WTC11 (cell line): ENCODE measurements around the gene FHIP2A. TPM values are rescaled to one million over a fixed set of nuclear protein-coding genes. Genes with fewer than 3 reads are reported as not detected.
"Not testable (repeated sequence)": the region's sequence is repeated elsewhere in the genome, so short reads cannot be mapped to it uniquely, and the experiment has no call there.

ENCODE experiments used
- ATAC-seq: fragments of 200-7000 bp; cut with Tn5 transposase; 2 replicates; pipeline ENCODE4 v1.10.0; 2021; ENCODE audit warnings: mild to moderate bottlenecking, moderate library complexity
- CTCF ChIA-PET: fragments of 300-600 bp; sonication (Branson Sonifier 250); formaldehyde crosslinking; loops from one replicate; lab custom pipeline; 2021; ENCODE audit warnings: antibody characterized with exemption; lab: Charles Lee
- POLR2A ChIA-PET: fragments of 350-600 bp; sonication (Branson Sonifier 250); formaldehyde crosslinking; loops from one replicate; lab custom pipeline; 2021; ENCODE audit warnings: antibody characterized with exemption; lab: Charles Lee
- DNase-seq: peaks from one replicate; pipeline ENCODE4 v3.0.0; 2021; ENCODE audit warnings: low spot score
- H3K27ac Mint-ChIP-seq: 2 replicates; pipeline ENCODE4 v1.8.0; 2021; ENCODE audit warnings: mixed read lengths
- H3K27me3 Mint-ChIP-seq: 2 replicates; pipeline ENCODE4 v1.8.0; 2021; ENCODE audit warnings: low read depth, mild to moderate bottlenecking, moderate library complexity, mixed read lengths
- H3K36me3 Mint-ChIP-seq: 2 replicates; pipeline ENCODE4 v1.8.0; 2021; ENCODE audit warnings: mixed read lengths
- H3K4me1 Mint-ChIP-seq: 2 replicates; pipeline ENCODE4 v1.8.0; 2022; ENCODE audit warnings: mixed read lengths
- H3K4me3 Mint-ChIP-seq: 2 replicates; pipeline ENCODE4 v1.8.0; 2021; ENCODE audit warnings: mild to moderate bottlenecking, moderate library complexity, mixed read lengths
- H3K9me3 Mint-ChIP-seq: 2 replicates; pipeline ENCODE4 v1.8.0; 2021; ENCODE audit warnings: mixed read lengths
- ATF1 ChIP-seq: sonication (generic); formaldehyde crosslinking; IDR thresholded peaks from 2 replicates; pipeline ENCODE4 v1.8.1; 2023; ENCODE audit warnings: mild to moderate bottlenecking, moderate library complexity, missing genetic modification reagents
- E2F5 ChIP-seq: sonication (generic); formaldehyde crosslinking; IDR thresholded peaks from 2 replicates; pipeline ENCODE4 v1.8.1; 2022; ENCODE audit warnings: mild to moderate bottlenecking, moderate library complexity, missing genetic modification reagents
- ERG ChIP-seq: fragments of 250-450 bp; sonication (Bioruptor Pico); IDR thresholded peaks from 2 replicates; pipeline ENCODE4 v1.8.0; 2021; ENCODE audit warnings: mild to moderate bottlenecking
- FOXP4 ChIP-seq: sonication (generic); formaldehyde crosslinking; IDR thresholded peaks from 2 replicates; pipeline ENCODE4 v1.8.0; 2022; ENCODE audit warnings: mild to moderate bottlenecking, missing genetic modification reagents
- GRHL2 ChIP-seq: fragments of 250-450 bp; sonication (Bioruptor Pico); IDR thresholded peaks from 2 replicates; pipeline ENCODE4 v1.8.0; 2022; ENCODE audit warnings: mild to moderate bottlenecking, moderate library complexity; ENCODE audit not compliant: insufficient replicate concordance, severe bottlenecking
- HMGA2 ChIP-seq: fragments of 250-450 bp; sonication (Bioruptor Pico); IDR thresholded peaks from 2 replicates; pipeline ENCODE4 v1.4.0; 2021; ENCODE audit warnings: mild to moderate bottlenecking, moderate library complexity
- IRF2 ChIP-seq: sonication (generic); formaldehyde crosslinking; IDR thresholded peaks from 2 replicates; pipeline ENCODE4 v1.8.0; 2022; ENCODE audit warnings: low read depth, missing genetic modification reagents, borderline replicate concordance
- JAZF1 ChIP-seq: fragments of 250-450 bp; sonication (Bioruptor Pico); IDR thresholded peaks from 2 replicates; pipeline ENCODE4 v1.9.0; 2021; ENCODE audit warnings: moderate library complexity, mild to moderate bottlenecking, inconsistent platforms
- NR2C2 ChIP-seq: sonication (generic); formaldehyde crosslinking; IDR thresholded peaks from 2 replicates; pipeline ENCODE4 v1.8.0; 2022; ENCODE audit warnings: mild to moderate bottlenecking, missing genetic modification reagents
- NR3C1 ChIP-seq: sonication (generic); formaldehyde crosslinking; conservative IDR thresholded peaks from 2 replicates; pipeline ENCODE4 v1.8.1; 2023; ENCODE audit warnings: low read depth, mild to moderate bottlenecking, missing genetic modification reagents
- TEAD1 ChIP-seq: sonication (generic); formaldehyde crosslinking; IDR thresholded peaks from 2 replicates; pipeline ENCODE4 v1.8.0; 2022; ENCODE audit warnings: mild to moderate bottlenecking, missing genetic modification reagents
- ZBTB21 ChIP-seq: sonication (generic); formaldehyde crosslinking; IDR thresholded peaks from 2 replicates; pipeline ENCODE4 v1.8.1; 2023; ENCODE audit warnings: mild to moderate bottlenecking, missing genetic modification reagents, borderline replicate concordance
- ZNF263 ChIP-seq: sonication (generic); formaldehyde crosslinking; IDR thresholded peaks from 2 replicates; pipeline ENCODE4 v1.8.1; 2022; ENCODE audit warnings: low read depth, mild to moderate bottlenecking, moderate library complexity, missing genetic modification reagents
- ZNF396 ChIP-seq: fragments of 250-450 bp; sonication (Bioruptor Pico); IDR thresholded peaks from 2 replicates; pipeline ENCODE4 v1.8.0; 2021; ENCODE audit warnings: mild to moderate bottlenecking, moderate library complexity, borderline replicate concordance
- ZNF416 ChIP-seq: fragments of 250-450 bp; sonication (Bioruptor Pico); IDR thresholded peaks from 2 replicates; pipeline ENCODE4 v1.9.0; 2021; ENCODE audit warnings: mild to moderate bottlenecking, inconsistent platforms
- ZNF671 ChIP-seq: fragments of 250-450 bp; sonication (Bioruptor Pico); IDR thresholded peaks from 2 replicates; pipeline ENCODE4 v1.8.0; 2021; ENCODE audit warnings: mild to moderate bottlenecking
- total RNA-seq: library from RNA; stranded (reverse); gene quantifications from 3 replicates; pipeline ENCODE4 v1.2.3, GENCODE V29; 2021
- TF ChIP-seq, protein P1 (sequence below): fragments of 250-450 bp; sonication (Bioruptor Pico); IDR thresholded peaks from 2 replicates; pipeline ENCODE4 v2.1.2; 2022; ENCODE audit warnings: mild to moderate bottlenecking, moderate library complexity
- TF ChIP-seq, protein P2 (sequence below): sonication (generic); formaldehyde crosslinking; conservative IDR thresholded peaks from 2 replicates; pipeline ENCODE4 v1.8.1; 2023; ENCODE audit warnings: mild to moderate bottlenecking, low read depth, missing genetic modification reagents, moderate library complexity
- TF ChIP-seq, protein P3 (sequence below): sonication (generic); formaldehyde crosslinking; IDR thresholded peaks from 2 replicates; pipeline ENCODE4 v1.8.0; 2022; ENCODE audit warnings: mild to moderate bottlenecking, missing genetic modification reagents

The FHIP2A gene
- total RNA-seq, 1 experiment from 2014 or later, result 15.5 TPM

DNA sequence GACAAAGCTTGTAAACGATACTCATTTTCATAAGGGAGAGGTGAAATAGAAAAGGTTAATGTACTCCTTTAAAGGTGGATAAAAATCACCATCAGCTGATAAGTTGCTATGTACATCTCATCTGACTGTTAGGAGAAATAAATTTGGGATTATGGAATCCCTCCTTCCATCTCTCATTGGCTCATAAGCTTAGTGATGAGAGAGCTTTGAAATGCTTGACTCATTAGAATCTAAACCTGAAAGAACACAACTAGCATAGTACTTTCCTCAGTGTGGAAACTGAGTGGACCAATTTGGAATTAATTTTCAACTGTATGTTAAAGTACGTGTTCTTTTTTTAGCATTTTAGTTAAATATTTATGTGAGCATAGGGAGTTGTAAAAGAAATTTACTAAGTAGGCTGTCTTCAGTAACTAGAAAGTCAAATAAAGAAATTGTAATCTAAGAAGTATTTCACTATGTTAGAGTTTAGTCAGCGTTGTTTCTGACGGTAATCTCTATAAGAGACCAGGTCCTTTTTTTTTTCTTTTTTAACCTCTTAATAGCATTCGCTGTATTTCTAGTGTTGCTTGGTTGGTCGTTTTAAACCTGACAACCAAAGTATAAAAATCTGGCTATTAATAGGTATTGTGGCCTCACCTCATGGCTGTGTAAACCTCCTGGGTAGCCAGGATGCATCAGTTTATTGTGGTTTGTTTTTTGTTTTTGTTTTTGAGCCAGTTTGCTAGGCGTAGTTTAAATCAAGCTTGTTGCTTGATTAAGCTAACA lies 34.4 kb downstream of the FHIP2A start:
- TF ChIP-seq ZNF396 (CRISPR knock-in tag) (no peak), E2F5 (CRISPR knock-in tag) (no peak), IRF2 (CRISPR knock-in tag) (no peak), NR2C2 (no peak)
- TF ChIP-seq, protein P1, sequence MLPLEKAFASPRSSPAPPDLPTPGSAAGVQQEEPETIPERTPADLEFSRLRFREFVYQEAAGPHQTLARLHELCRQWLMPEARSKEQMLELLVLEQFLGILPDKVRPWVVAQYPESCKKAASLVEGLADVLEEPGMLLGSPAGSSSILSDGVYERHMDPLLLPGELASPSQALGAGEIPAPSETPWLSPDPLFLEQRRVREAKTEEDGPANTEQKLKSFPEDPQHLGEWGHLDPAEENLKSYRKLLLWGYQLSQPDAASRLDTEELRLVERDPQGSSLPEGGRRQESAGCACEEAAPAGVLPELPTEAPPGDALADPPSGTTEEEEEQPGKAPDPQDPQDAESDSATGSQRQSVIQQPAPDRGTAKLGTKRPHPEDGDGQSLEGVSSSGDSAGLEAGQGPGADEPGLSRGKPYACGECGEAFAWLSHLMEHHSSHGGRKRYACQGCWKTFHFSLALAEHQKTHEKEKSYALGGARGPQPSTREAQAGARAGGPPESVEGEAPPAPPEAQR (CRISPR knock-in tag), result no peak
- no peak for ATAC-seq
- no peaks in the 10 kb centered on the region for H3K9me3 Mint-ChIP-seq
- H3K36me3 Mint-ChIP-seq, result peaks cover 28% of the 10 kb centered on the region
- no peak overlapping the region for H3K4me3 Mint-ChIP-seq
- DNase-seq, result no peak
- no peaks in the 10 kb centered on the region for H3K4me1 Mint-ChIP-seq
- no peaks in the 10 kb centered on the region for H3K27me3 Mint-ChIP-seq
- H3K27ac Mint-ChIP-seq, result no peak overlapping the region
- CTCF ChIA-PET, result interaction anchor here (1.5 kb wide), 1 partner anchor 21 kb away, joined by 4 read pairs; no protein-coding TSS in a partner anchor
- POLR2A ChIA-PET, result no interaction called here

- ATAC-seq (no peak), DNase-seq (no peak)
- Mint-ChIP-seq H3K4me1 (no peaks in the 10 kb centered on the region), H3K27ac (no peak overlapping the region), H3K27me3 (no peaks in the 10 kb centered on the region), H3K36me3 (peaks cover 27% of the 10 kb centered on the region), H3K4me3 (no peak overlapping the region), H3K9me3 (no peaks in the 10 kb centered on the region)
- POLR2A ChIA-PET, result no interaction called here
- CTCF ChIA-PET, result interaction anchor here (1.5 kb wide), 1 partner anchor 20 kb away, joined by 4 read pairs; no protein-coding TSS in a partner anchor
- no peak for TF ChIP-seq GRHL2
- TF ChIP-seq ZBTB21 (CRISPR knock-in tag), result no peak
- no peak for TF ChIP-seq ZNF671 (CRISPR knock-in tag)
- TF ChIP-seq JAZF1 (CRISPR knock-in tag), result no peak
- TF ChIP-seq, protein P2, sequence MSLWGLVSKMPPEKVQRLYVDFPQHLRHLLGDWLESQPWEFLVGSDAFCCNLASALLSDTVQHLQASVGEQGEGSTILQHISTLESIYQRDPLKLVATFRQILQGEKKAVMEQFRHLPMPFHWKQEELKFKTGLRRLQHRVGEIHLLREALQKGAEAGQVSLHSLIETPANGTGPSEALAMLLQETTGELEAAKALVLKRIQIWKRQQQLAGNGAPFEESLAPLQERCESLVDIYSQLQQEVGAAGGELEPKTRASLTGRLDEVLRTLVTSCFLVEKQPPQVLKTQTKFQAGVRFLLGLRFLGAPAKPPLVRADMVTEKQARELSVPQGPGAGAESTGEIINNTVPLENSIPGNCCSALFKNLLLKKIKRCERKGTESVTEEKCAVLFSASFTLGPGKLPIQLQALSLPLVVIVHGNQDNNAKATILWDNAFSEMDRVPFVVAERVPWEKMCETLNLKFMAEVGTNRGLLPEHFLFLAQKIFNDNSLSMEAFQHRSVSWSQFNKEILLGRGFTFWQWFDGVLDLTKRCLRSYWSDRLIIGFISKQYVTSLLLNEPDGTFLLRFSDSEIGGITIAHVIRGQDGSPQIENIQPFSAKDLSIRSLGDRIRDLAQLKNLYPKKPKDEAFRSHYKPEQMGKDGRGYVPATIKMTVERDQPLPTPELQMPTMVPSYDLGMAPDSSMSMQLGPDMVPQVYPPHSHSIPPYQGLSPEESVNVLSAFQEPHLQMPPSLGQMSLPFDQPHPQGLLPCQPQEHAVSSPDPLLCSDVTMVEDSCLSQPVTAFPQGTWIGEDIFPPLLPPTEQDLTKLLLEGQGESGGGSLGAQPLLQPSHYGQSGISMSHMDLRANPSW, result no peak
- no peak for TF ChIP-seq FOXP4 (CRISPR knock-in tag)
- TF ChIP-seq NR3C1 (CRISPR knock-in tag), result no peak
- TF ChIP-seq ZNF263 (CRISPR knock-in tag), result no peak
- no peak for TF ChIP-seq TEAD1 (CRISPR knock-in tag)
- TF ChIP-seq ZNF416 (CRISPR knock-in tag), result no peak
- TF ChIP-seq, protein P3, sequence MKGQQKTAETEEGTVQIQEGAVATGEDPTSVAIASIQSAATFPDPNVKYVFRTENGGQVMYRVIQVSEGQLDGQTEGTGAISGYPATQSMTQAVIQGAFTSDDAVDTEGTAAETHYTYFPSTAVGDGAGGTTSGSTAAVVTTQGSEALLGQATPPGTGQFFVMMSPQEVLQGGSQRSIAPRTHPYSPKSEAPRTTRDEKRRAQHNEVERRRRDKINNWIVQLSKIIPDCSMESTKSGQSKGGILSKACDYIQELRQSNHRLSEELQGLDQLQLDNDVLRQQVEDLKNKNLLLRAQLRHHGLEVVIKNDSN (CRISPR knock-in tag), result no peak
- TF ChIP-seq ZNF396 (CRISPR knock-in tag), result no peak
- TF ChIP-seq ERG, result no peak
- TF ChIP-seq IRF2 (CRISPR knock-in tag), result no peak
- no peak for TF ChIP-seq HMGA2 (CRISPR knock-in tag)
- no peak for TF ChIP-seq ATF1
Observed at GRCh38 chr10:114856544-114857287, 35.1 kb downstream of the FHIP2A start.

DNA sequence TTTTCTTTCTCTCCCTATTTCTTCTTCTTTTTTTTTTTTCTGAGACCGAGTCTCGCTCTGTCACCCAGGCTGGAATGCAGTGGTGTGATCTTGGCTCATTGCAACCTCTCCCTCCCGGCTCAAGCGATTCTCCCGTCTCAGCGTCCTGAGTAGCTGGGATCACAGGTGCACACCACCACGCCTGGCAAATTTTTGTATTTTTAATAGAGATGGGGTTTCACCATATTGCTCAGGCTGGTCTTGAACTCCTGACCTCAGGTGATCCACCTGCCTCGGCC lies 35.6 kb downstream of the FHIP2A start:
- CTCF ChIA-PET, result interaction anchor here (1.5 kb wide), 1 partner anchor 20 kb away, joined by 4 read pairs; no protein-coding TSS in a partner anchor
- H3K27ac Mint-ChIP-seq, result not testable (repeated sequence)

More for the DNA sequence above, 35.6 kb downstream of the FHIP2A start:
- peaks cover 24% of the 10 kb centered on the region for H3K36me3 Mint-ChIP-seq
- DNase-seq, H3K27me3 Mint-ChIP-seq, H3K9me3 Mint-ChIP-seq, POLR2A ChIA-PET, ATAC-seq, H3K4me1 Mint-ChIP-seq, H3K4me3 Mint-ChIP-seq: not testable (repeated sequence)
